Measurements from ENCODE around the gene CDC42SE2.

CDC42SE2 gene

DNA sequence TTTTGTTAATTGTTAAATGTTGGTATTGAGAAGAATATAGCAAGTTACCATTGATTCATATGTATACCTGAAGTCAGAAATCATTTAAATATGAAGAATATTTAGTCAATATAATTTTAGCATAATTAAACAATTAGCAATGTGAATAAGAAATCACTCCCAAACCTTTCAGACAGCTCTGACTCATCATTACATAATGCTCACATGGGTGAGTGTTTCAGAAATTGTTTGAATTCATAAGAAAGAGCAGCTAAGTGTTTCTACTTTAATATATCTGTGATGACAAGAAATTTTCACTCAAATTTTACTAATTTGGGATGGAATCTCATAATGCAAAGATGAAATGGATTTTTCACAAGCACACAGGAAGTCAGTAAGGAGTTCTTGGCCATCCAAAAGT, 42.0 kb upstream of the CDC42SE2 start:
- DNase-seq (ENCODE audit: low read depth), result no peak

GRCh38 chr5:131222731-131223130, 41.1 kb upstream of the CDC42SE2 start:
- TF ChIP-seq CTCF (IDR thresholded peaks at IDR 0.05; ENCODE audit: insufficient read depth, low read depth, low read length, missing control alignments), result no peak
- no peak for DNase-seq (ENCODE audit: low read depth)
- H3K4me3 ChIP-seq (ENCODE audit: low read depth, low read length), result peak overlapping the region; percentile 49

More for the DNA sequence above, 42.0 kb upstream of the CDC42SE2 start:
- H3K4me3 ChIP-seq (ENCODE audit: low read depth, low read length), result peak overlapping the region; percentile 49
- TF ChIP-seq CTCF (IDR thresholded peaks at IDR 0.05; ENCODE audit: insufficient read depth, low read depth, low read length, missing control alignments), result no peak

DNA sequence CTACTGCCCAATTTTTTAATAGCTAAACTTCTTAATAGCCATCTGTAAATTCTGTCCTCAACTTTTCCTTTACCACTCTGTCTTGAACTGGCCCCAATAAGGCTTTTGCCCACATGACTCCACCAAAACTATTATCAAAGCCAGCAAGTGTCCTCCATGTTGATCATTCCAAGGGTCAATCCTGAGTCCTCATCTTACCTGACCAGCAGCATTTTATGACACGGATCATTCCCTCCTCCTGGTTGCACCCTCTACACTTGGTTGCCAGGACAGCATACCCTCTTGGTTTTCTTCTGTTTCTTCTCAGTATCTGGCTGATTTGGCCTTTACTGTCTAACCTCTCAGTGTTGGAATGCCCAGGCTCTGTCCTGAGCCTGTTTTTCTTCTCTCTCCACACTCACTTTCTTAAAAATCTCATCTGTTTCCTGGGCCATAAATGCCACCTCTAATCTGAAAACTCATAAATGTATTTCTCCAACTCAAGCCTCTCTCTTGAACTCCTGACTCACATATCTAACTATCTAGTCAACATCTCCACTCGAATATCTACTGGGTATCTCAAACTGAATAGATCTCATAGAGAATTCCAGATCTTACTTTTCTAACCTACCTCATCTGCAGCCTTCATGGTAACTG, 40.0 kb upstream of the CDC42SE2 start:
- H3K4me3 ChIP-seq (ENCODE audit: low read depth, low read length), result peak overlapping the region; percentile 49
- no peak for TF ChIP-seq CTCF (IDR thresholded peaks at IDR 0.05; ENCODE audit: insufficient read depth, low read depth, low read length, missing control alignments)
- DNase-seq (ENCODE audit: low read depth), result no peak

GRCh38 chr5:131224387-131225201, 39.3 kb upstream of the CDC42SE2 start:
- peak overlapping the region; percentile 49 for H3K4me3 ChIP-seq (ENCODE audit: low read depth, low read length)
- TF ChIP-seq CTCF (IDR thresholded peaks at IDR 0.05; ENCODE audit: insufficient read depth, low read depth, low read length, missing control alignments), result no peak
- peak; percentile 91 for DNase-seq (ENCODE audit: low read depth)

- TF ChIP-seq CTCF (IDR thresholded peaks at IDR 0.05; ENCODE audit: insufficient read depth, low read depth, low read length, missing control alignments), result no peak
- no peak overlapping the region; the same call in 1 of the 2 replicates for H3K4me3 ChIP-seq (ENCODE audit: low read depth, low read length)
- no peak for DNase-seq (ENCODE audit: low read depth)
These were observed 38.4 kb upstream of the CDC42SE2 start for GRCh38 chr5:131225282-131225974.

GRCh38 chr5:131226899-131227298, 37.0 kb upstream of the CDC42SE2 start:
- no peak for TF ChIP-seq CTCF (IDR thresholded peaks at IDR 0.05; ENCODE audit: insufficient read depth, low read depth, low read length, missing control alignments)
- no peak overlapping the region for H3K4me3 ChIP-seq (ENCODE audit: low read depth, low read length)
- no peak for DNase-seq (ENCODE audit: low read depth)

Measured in GM12865 (cell line).